ENCODE results near the gene TMEM120A. TPM values are rescaled to one million over a fixed set of nuclear protein-coding genes. Genes with fewer than 3 reads are reported as not detected.

The TMEM120A gene
- total RNA-seq, 1 donor from 2014 or later, result 33.4 TPM

GRCh38 chr7:75963381-75963995, 30.9 kb downstream of the TMEM120A start:
- Mint-ChIP-seq H3K27ac (ENCODE audit: unreplicated experiment) (peak overlapping the region; percentile 84), H3K4me1 (peaks cover 61% of the 10 kb centered on the region), H3K4me3 (peak overlapping the region; percentile 77), H3K27me3 (ENCODE audit: low read depth) (no peaks in the 10 kb centered on the region), H3K9me3 (no peaks in the 10 kb centered on the region), H3K36me3 (ENCODE audit: low read depth) (no peaks in the 10 kb centered on the region)
- TF ChIP-seq, protein P1, sequence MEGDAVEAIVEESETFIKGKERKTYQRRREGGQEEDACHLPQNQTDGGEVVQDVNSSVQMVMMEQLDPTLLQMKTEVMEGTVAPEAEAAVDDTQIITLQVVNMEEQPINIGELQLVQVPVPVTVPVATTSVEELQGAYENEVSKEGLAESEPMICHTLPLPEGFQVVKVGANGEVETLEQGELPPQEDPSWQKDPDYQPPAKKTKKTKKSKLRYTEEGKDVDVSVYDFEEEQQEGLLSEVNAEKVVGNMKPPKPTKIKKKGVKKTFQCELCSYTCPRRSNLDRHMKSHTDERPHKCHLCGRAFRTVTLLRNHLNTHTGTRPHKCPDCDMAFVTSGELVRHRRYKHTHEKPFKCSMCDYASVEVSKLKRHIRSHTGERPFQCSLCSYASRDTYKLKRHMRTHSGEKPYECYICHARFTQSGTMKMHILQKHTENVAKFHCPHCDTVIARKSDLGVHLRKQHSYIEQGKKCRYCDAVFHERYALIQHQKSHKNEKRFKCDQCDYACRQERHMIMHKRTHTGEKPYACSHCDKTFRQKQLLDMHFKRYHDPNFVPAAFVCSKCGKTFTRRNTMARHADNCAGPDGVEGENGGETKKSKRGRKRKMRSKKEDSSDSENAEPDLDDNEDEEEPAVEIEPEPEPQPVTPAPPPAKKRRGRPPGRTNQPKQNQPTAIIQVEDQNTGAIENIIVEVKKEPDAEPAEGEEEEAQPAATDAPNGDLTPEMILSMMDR (conservative IDR thresholded peaks at IDR 0.05), result no peak
- peak; percentile 35 for DNase-seq (ENCODE audit: low read depth, low spot score)

GRCh38 chr7:75962607-75963380, 31.6 kb downstream of the TMEM120A start:
- no peaks in the 10 kb centered on the region for H3K9me3 Mint-ChIP-seq
- TF ChIP-seq, protein P1 (conservative IDR thresholded peaks at IDR 0.05), result no peak
- H3K27me3 Mint-ChIP-seq (ENCODE audit: low read depth), result no peaks in the 10 kb centered on the region

GRCh38 chr7:75961218-75961617, 33.2 kb downstream of the TMEM120A start:
- no peak overlapping the region for H3K4me3 Mint-ChIP-seq
- H3K4me1 Mint-ChIP-seq, result peaks cover 49% of the 10 kb centered on the region
- peaks cover 6% of the 10 kb centered on the region for H3K36me3 Mint-ChIP-seq (ENCODE audit: low read depth)
- no peak for DNase-seq (ENCODE audit: low read depth, low spot score)
- H3K27me3 Mint-ChIP-seq (ENCODE audit: low read depth), result no peaks in the 10 kb centered on the region
- no peaks in the 10 kb centered on the region for H3K9me3 Mint-ChIP-seq
- TF ChIP-seq, protein P1 (conservative IDR thresholded peaks at IDR 0.05), result peak; percentile 38
- peak overlapping the region; percentile 13 for H3K27ac Mint-ChIP-seq (ENCODE audit: unreplicated experiment)

More at GRCh38 chr7:75962607-75963380, 31.6 kb downstream of the TMEM120A start:
- Mint-ChIP-seq H3K4me3 (peak overlapping the region; percentile 77), H3K4me1 (peaks cover 57% of the 10 kb centered on the region), H3K36me3 (ENCODE audit: low read depth) (peaks cover under 1% of the 10 kb centered on the region), H3K27ac (ENCODE audit: unreplicated experiment) (peak overlapping the region; percentile 84)
- peak; percentile 34 for DNase-seq (ENCODE audit: low read depth, low spot score)

DNA sequence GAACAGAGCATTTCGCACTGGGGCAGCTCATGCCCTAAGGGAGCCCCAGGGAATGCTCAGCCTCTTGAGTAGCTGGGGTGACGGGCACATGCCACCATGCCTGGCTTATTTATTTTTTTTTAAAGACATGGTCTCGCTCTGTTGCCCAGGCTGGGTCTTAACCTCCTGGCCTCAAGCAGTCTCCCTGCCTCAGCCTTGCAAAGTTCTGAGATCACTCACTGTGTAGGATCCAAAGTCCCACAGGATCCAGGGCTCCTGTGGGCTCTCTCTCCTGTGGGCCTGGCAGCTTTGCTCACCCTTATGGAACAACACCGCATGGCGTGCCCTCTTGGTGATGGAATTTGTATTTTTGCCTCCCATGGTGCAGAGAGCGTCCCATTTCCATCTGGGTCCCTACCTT, 34.0 kb downstream of the TMEM120A start:
- no peaks in the 10 kb centered on the region for H3K27me3 Mint-ChIP-seq (ENCODE audit: low read depth)
- H3K4me1 Mint-ChIP-seq, result peaks cover 41% of the 10 kb centered on the region
- H3K27ac Mint-ChIP-seq (ENCODE audit: unreplicated experiment), result no peak overlapping the region
- DNase-seq (ENCODE audit: low read depth, low spot score), result no peak
- H3K4me3 Mint-ChIP-seq, result no peak overlapping the region
- TF ChIP-seq, protein P1 (conservative IDR thresholded peaks at IDR 0.05), result no peak
- no peaks in the 10 kb centered on the region for H3K9me3 Mint-ChIP-seq
- H3K36me3 Mint-ChIP-seq (ENCODE audit: low read depth), result peaks cover 8% of the 10 kb centered on the region

- H3K27me3 Mint-ChIP-seq (ENCODE audit: low read depth), result no peaks in the 10 kb centered on the region
- no peak for DNase-seq (ENCODE audit: low read depth, low spot score)
- H3K36me3 Mint-ChIP-seq (ENCODE audit: low read depth), result peaks cover 8% of the 10 kb centered on the region
- H3K9me3 Mint-ChIP-seq, result no peaks in the 10 kb centered on the region
- peaks cover 35% of the 10 kb centered on the region for H3K4me1 Mint-ChIP-seq
- H3K4me3 Mint-ChIP-seq, result no peak overlapping the region
- peak overlapping the region; percentile 10 for H3K27ac Mint-ChIP-seq (ENCODE audit: unreplicated experiment)
- TF ChIP-seq, protein P1 (conservative IDR thresholded peaks at IDR 0.05), result no peak
Measured at GRCh38 chr7:75958802-75959543, 35.4 kb downstream of the TMEM120A start.
